GM23248 (cell line): Measurements from ENCODE around the gene YTHDF2.

ENCODE experiments used
- EZH2 ChIP-seq: fragments of 200-600 bp; sonication (generic); IDR thresholded peaks from 2 replicates; pipeline ENCODE4 v1.6.1; 2018; ENCODE audit warnings: antibody characterized with exemption, mild to moderate bottlenecking; ENCODE audit not compliant: insufficient read depth, poor library complexity, severe bottlenecking
- EZH2phosphoT487 ChIP-seq: fragments of 200-600 bp; sonication (generic); IDR thresholded peaks from 2 replicates; pipeline ENCODE4 v1.6.1; 2018; ENCODE audit warnings: antibody characterized with exemption, moderate library complexity, mild to moderate bottlenecking, low read depth; ENCODE audit not compliant: insufficient read depth

GRCh38 chr1:28800324-28800723 is 63.6 kb downstream of the YTHDF2 start:
- no peak for TF ChIP-seq EZH2
- no peak for TF ChIP-seq EZH2phosphoT487
